ENCODE measurements around the gene RPL22L1.
"Not testable (repeated sequence)": the region's sequence is repeated elsewhere in the genome, so short reads cannot be mapped to it uniquely, and the experiment has no call there.

The RPL22L1 gene

GRCh38 chr3:170869645-170870593, at the start of gene RPL22L1:
TSS of gene RPL22L1 (minus strand) at chr3:170870195. CDS start at chr3:170870167, 28 bp downstream.
- peak; percentile 87 for DNase-seq (ENCODE audit: low read depth)

DNA sequence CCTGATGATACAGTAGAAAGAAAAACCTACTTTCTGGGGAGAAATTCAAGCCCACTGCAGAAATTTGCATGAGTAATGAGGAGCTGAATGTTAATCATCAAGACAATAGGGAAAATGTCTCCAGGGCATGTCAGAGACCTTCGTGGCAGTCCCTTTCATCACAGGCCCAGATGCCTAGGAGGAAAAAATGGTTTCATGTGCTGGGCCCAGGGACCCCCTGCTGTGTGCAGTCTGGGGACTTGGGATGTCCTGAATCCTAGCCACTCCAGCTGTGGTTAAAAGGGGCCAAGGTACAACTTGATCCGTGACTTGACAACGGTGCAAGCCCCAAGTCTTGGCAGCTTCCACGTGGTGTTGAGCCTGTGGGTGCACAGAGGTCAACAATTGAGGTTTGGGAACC, 48.7 kb upstream of the RPL22L1 start:
- DNase-seq (ENCODE audit: low read depth): no peak

DNA sequence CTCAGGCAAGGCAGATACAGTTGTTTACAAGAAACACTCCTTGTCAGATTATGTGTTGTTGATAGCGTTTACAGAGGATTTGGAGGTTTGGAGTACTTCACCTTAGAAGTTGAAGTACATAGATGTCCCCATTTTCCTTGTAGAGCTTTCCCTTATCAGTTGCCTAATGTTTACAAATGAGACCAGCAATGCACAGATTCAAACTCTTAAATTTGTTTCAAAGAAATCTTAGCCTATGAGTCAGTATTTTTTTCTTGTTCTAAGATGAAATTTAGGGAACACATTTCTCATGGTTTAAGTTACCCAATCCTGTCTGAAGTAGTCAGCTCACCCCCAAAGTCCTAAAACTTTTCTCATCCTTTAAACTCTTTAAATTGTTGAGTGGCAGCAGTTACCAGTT, 44.7 kb upstream of the RPL22L1 start:
- no peak for DNase-seq (ENCODE audit: low read depth)

DNA sequence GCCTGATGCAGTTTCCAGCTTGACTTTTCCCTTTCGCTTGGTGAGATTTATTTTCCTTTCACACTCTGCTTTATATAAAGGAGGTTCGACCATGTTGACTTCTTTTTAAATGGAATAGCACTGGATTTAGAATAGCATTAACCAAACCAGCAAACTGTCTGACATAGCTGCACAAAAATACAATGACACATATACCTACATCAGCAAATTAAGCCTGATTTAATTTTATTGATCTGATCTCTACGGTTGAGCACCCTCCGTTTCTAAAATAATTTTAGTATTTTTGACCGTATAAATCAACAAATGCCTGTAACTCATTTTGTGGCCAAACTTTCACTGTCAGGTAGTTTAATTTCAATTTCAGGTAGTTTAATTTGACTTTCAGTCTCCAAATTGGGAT, 44.2 kb upstream of the RPL22L1 start:
- no peak for DNase-seq (ENCODE audit: low read depth)

GRCh38 chr3:170911051-170911450, 41.1 kb upstream of the RPL22L1 start:
- DNase-seq (ENCODE audit: low read depth): no peak

DNA sequence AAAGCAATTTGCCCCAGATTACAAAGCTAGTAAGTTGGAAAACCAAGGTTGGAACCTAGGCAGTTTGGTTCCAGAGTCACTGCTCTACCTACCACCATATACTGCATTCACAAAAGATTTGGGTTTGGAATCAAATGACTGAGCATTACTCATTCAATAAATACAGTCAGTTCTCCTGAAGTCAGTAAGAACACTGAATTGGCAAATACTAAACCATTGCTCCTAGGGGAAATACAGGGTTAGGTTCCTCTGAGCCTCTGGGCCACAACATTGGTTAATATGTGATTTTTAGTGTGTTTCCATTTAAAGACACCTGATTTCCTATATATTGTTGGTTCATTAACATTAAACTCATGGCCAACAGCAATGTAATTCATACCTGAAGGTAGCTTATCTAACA, 40.5 kb upstream of the RPL22L1 start:
- no peak for DNase-seq (ENCODE audit: low read depth)

DNA sequence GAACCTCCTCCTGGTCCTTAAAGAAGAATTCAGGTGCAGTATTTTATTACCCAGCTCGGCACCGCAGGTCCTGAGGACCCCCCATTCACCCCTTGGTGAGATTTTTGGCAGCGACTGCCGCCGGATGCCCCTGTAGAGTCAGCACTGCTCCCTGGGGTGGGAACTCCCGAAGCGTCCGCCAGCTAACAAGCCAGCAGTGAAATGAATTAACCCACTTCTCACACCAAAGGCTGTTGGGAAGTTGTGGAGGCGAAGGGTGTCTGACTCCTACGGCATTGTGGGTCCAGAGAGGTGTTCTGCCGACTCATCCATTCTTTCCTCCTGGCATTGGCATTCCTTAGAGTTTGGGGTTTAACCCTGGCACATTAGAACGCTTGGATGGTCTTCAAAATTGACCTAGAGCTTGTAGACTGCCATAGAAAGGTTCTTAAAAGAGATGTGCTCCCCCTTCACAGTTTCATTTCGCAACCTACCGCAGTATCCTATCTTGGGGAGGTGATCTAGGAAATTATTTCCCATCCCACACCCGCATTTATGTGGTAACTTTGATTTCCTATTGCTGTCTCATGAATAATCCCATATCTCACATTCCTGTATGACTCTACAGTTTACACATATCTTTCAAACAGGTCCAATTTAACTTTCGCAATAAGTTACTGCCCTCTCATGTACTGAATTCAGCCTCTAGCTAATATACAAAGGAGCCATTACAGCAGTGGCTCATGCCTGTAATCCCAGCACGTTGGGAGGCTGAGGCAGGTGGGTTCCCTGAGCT, 39.3 kb upstream of the RPL22L1 start:
- no peak for DNase-seq (ENCODE audit: low read depth)

DNA sequence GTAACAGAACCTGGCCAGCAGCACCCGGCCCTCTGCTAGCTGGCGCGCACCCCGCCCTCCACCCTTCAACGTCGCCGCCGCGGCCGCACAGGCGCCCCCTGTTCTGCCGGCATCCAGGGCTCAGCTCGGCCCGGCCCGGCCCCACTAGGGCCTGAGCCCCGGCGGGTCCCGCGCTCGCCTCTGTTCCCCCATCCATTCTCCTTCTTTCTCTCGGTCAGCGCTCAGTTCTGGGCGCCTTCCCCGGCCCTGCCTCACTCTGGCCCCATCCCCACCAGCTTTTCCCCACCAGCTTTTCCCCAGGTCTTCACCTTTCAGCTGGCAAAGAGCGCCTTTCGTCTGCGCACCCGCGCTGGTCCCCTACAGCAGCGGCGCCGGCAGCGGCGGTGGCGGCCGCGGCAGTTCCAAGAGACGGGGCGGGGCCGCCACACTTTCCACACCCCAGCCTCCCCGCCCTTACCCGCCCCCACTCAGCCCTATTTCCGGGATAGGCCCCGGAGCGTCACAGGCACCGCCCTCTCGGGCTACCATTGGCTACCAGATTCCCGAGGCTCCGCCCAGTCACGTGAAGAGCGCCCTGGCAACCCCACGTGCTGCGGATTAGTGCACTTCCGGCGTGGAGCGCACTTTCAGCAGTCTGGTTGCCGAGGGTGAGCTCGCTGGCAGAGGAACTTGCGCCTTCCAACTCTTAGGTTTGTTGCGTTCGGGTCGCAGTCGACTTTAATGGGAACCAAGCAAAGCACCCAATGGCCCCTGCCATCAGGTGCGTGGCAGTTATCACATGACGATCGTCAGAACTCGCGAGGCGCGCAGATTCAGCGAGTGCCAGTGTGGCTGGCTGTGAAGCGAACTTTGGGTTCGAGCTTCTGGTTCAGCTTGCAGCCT, 38.5 kb upstream of the RPL22L1 start, which contains the start of gene EIF5A2:
EIF5A2 (minus strand) TSS at position 403 of the 882 bp plus-strand sequence. CDS start 831 bp downstream, outside the sequence.
- DNase-seq (ENCODE audit: low read depth): peak; percentile 91

- no peak for DNase-seq (ENCODE audit: low read depth)
Measured at GRCh38 chr3:170907637-170908234, 37.7 kb upstream of the RPL22L1 start.

DNA sequence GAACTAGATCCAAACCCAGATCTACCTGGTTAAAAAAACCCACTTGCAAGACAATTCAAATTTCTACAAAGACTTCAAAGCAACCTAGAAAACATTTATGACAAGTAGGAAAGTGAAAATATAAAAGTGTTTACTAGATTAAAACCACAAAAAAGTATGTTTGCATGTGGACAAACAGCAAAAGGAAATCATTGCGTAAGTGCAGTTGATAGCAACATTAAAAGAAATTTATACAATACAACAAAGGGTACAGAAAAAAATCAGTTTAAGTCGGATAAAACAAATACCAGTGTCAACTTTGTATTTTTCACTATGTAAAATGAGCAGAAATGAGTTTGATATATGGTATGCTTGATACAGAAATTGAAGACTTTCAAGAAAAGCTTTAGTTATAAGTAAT, 35.9 kb upstream of the RPL22L1 start:
- DNase-seq (ENCODE audit: low read depth): no peak

DNA sequence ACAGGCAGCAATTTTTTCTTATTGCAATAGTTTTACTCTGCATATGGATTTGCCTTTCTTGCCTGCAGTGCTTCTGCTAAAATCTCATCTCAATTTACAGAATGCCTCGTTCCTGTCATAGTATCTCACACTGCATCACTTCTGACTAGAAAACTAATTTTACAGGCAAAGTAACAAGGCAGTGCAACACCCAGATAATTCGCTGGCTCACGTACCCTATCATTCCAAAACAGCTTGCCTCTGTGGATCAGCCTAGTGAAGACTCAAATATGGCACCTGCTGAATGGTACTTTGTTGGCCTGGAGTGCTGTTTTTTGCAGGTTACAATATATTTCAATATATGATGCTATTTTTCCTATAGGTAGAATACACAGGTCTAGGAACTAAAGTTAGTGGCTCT, 33.1 kb upstream of the RPL22L1 start:
- DNase-seq (ENCODE audit: low read depth): no peak

GRCh38 chr3:170899455-170899854, 29.5 kb upstream of the RPL22L1 start:
- DNase-seq (ENCODE audit: low read depth): no peak

GRCh38 chr3:170897978-170898377, 28.0 kb upstream of the RPL22L1 start:
- DNase-seq (ENCODE audit: low read depth): no peak

DNA sequence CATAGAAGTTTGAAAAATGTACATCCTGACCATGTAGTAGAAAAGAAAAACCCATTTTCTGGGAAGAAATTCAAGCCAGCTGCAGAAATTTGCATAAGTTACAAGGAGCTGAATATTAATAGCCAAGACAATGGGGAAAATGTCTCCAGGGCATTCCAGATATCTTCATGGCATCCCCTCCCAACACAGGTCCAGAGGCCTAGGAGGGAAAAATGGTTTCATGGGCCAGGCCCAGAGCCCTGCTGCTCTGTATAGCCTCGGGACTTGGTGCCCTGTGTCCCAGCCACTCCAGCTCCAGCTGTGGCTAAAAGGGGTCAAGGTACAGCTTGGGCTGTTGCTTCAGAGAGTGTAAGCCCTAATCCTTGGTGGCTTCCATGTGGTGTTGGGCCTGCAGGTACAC, 27.2 kb upstream of the RPL22L1 start:
- DNase-seq (ENCODE audit: low read depth): not testable (repeated sequence)

DNA sequence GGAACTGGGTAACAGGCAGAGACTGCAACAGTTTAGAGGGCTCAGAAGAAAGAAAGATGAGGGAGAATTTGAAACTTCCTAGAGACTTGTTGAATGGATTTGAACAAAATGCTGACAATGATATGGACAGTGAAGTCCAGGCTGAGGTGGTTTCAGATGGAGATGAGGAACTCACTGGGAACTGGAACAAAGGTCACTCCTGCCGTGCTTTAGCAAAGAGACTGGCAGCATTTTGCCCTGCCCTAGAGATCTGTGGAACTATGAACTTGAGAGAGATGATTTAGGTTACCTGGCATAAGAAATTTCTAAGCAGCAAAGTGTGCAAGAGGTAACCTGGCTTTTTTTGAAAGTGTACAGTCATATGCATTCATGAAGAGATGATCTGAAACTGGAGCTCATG, 26.8 kb upstream of the RPL22L1 start:
- no peak for DNase-seq (ENCODE audit: low read depth)

- DNase-seq (ENCODE audit: low read depth): not testable (repeated sequence)
Measured at GRCh38 chr3:170896333-170896732, 26.3 kb upstream of the RPL22L1 start.

DNA sequence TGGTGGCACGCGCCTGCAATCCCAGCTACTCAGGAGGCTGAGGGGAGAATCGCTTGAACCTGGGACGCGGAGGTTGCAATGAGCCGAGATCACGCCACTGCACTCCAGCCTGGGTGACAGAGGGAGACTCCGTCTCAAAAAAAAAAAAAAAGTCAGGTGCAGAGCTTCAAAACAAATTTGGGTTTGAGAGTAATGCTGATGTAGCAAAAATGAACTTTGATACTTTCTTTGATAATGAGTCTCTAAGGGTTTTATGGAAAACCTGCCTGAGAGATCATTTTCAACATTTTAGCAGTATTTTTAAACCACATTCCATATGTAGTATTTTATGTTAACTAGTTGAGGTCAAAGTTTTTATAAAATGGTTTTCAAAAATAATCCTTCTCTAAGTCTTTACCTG, 23.9 kb upstream of the RPL22L1 start:
- no peak for DNase-seq (ENCODE audit: low read depth)

DNA sequence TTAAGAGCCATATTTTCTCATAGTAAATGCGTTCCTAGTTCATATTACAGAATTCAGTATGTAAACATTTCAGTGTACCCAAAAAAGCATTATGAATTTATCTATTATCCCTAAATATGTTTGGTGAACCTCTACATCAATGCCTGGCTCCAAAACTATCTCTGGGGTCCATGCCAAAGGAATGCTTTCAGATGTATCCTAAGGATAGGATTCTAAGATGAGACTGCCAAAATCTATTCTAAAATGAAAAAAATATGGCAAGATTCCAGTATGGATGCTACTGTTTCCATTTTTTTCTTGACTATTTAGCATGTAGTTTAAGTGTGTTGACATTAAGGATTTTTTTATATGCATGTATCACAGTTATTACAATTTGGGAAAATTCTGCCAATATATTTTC, 19.6 kb upstream of the RPL22L1 start:
- no peak for DNase-seq (ENCODE audit: low read depth)

GRCh38 chr3:170889132-170889531, 19.1 kb upstream of the RPL22L1 start:
- no peak for DNase-seq (ENCODE audit: low read depth)

- DNase-seq (ENCODE audit: low read depth): not testable (repeated sequence)
Measured at GRCh38 chr3:170884109-170884930, 14.3 kb upstream of the RPL22L1 start.

DNA sequence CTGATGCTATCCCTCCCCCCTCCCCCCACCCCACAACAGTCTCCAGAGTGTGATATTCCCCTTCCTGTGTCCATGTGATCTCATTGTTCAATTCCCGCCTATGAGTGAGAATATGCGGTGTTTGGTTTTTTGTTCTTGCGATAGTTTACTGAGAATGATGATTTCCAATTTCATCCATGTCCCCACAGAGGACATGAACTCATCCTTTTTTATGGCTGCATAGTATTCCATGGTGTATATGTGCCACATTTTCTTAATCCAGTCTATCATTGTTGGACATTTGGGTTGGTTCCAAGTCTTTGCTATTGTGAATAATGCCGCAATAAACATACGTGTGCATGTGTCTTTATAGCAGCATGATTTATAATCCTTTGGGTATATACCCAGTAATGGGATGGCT, 8.7 kb upstream of the RPL22L1 start:
- not testable (repeated sequence) for DNase-seq (ENCODE audit: low read depth)
